NCI-H187 (cell line): ENCODE measurements around the gene GFM1.

Experiments
- DNase-seq, 2 experiments: peaks; one replicate each; lab custom pipeline; 2025; lab: John Stamatoyannopoulos, UW

The GFM1 gene

DNA sequence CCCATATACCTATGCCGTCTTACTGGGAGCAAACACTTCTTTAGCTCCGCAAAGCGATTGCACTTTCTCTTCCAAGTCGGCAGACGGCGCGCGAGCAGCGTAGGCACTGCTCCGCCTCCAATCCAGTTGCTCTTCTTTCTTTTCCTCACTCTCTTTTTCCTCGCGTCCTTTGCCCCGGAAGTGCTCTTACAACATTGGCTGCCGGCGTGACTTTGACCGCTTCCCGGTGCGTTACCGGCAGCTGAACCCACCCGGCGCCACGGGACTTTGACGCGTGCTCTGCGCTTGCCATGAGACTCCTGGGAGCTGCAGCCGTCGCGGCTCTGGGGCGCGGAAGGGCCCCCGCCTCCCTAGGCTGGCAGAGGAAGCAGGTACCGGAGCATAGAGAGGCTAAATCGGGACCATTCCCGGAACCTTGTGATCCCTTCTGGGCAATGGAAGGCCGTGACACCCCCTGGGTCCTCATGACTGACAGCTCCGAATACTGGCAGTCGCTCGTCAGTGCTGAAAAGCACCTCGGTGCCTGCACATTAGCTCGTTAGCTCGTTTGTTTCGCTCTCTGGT is at the start of gene GFM1:
Gene GFM1, plus strand, starts transcription at position 183 of the 564 bp plus-strand sequence. Its CDS starts 108 bp downstream, at position 291.
- peak; percentile 82 to 85 for DNase-seq

DNA sequence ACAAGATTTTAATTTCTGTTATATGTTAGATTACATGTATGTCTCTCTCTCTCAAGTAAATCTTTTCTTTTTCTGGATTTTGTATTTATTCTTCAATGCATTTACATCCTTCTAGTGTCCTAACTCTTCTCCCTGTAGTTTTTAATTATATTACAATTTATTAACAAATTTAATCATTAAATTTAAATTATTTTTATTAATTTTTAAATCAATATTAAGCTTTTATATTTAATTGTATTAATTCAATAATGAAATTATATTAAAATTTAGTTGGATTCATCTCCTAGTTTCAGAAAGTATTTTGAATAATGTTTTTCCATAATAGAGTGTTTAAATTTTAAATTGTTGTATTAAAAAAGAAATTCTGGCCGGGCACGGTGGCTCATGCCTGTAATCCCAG is 43.5 kb upstream of the GFM1 start:
- no peak for DNase-seq

DNA sequence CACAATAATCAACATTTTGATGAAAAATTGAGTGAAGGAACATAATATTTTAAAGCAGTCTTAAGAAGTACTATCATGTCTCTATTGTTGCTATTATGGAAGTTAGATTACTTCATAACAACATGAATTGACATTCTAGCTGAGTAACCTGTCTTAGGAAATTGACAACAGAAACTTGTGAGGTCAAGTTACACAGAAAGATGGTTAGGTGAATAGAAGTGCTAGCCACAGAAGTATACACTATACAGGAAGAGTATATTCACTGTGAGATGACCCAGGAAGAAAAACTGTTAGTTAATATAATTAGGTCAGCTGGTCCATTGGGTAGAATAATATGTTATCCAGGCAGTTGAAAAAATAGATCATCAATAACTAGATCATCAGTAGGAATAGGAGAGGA is 42.1 kb upstream of the GFM1 start:
- no peak for DNase-seq

DNA sequence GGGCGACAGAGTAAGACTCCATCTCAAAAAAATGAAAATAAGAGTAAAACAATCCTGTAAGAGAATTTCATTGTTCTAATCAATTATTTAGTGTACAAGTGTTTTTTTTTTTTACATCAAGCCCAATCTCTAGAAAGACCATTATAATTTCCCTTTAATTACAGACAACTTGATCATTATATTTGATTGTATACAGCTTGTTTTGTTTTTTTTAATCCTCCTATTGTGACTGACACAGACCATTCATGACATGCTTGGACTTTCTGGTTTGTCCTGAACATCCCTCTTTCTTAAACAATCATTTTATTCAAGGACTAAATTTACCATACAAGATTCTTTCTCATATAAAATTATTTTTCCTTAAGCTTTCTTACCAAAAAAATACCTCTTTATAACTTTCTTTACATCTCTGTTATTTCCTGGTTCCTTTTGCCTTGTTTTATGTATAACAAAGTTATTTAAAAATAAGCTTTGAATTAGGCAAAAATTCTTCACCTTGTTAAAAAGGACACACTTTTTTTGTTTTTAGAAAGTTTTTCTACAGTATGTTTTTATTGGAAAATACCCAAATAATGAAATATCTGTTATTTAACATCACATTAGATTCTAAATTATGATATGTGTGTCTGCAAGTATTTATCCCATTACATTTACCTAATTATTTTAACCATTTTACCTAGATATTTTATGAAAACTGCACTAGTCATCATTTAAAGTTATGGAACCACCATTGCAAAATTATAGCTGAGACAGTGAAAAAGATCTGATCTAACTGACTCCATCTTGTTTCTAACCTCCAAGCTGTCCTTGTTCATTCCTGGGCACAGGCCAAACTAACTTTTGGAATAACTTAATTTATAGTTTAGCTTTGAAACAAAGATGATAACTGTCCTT is 26.1 kb upstream of the GFM1 start:
- no peak for DNase-seq

DNA sequence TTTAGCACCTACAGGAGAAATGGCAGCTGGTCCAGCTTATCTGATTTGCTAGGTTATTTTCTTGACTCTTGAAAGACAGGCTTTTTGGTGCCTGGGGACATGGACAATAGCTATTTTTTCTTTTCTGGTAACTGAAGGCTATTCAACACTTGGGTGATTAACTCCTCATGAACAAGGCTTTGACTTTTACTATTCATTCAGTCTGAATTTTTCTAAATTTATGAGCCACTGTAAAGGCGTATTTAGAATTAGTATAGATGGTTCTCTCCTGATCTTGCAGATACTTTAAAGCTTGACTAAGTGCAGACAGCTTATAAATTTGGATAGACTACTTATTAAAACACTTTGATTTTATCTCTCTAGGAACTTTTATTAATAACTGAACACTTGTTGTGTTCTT is 18.4 kb upstream of the GFM1 start:
- DNase-seq = no peak

DNA sequence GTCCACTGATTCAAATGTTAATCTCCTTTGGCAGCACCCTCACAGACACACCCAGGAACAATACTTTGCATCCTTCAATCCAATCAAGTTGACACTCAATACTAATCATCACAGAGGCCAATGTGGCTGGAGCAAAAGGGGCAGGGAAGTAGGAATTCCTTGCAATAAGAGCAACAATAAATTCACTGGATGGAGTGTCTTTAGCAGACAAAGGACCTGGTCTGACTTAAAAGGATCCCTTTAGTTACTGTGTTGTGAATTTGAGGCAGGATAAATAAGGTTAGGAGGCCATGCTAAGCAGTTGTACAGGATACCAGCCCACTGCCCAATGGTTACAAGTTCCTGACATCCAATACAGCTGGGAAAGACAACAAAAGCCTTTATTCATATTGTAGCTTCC is 12.3 kb upstream of the GFM1 start:
- DNase-seq = no peak

DNA sequence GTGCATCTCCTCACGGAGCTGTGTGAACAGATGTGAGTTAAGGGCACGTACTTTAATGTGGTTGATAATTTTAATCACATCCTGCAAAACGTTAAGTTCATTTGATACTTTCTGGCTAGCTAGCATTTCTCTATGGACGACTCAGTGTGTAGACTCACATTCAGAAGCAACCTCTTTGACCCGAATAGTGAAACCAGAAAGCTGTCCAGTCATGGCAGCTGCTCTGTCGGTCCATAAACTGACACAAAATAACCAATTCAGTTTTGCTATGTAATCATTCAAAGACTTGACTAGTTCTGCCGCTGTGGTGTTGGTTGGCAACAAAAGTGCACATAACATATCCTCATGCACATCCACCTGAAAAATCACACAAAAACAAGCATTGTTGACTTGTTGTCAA is 3.7 kb upstream of the GFM1 start:
- DNase-seq = no peak

DNA sequence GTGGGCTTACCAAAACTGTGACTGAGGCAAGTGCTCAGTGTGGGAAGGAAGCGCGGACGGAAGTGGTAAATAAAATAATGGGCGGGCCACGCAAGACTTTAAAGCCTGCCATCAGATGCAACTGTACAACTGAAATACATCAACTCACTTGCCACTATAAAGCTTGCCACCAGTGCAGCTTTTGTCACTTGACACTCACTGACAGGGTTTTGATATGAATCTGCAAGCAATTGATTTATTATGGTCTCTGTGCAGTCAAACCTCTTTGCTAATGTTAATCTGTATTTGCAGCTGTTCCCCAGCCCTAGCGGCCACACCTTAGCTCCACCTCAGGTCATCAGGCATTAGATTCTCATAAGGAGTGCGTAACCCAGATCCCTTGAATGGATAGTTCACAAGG is 2.3 kb upstream of the GFM1 start:
- no peak for DNase-seq

DNA sequence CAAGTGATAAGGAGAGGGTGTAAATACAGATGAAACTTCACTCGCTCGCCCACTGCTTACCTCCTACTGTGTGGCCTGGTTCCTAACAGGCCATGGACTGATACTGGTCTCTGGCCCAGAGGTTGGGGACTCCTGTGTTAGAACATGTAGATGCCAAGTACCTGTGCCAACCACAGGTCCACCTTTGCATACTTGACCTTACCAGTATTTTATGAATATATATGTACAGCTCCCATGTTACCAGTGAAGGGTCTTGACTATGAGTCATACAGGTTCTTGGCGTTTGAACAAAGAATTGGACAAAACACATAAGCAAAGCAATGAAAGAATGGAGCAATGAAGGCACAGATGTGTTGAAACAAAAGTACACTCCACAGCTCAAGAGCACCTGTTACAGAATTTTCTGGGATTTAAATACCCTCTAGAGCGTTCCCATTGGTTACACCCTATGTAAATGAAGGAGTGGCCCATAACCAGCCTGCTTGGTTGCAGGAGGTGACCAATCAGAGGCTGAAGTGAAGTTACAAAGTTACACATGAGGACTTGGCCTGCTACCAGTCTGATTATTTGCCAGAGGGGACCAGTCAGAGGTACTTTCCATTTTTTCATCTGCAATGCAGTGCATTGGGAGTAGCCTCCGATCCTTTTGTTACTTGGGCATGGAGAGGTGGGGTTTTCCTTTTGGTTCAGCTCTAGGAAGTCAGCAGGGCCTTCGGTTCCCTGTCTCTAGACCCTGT is 1.7 kb upstream of the GFM1 start:
- no peak for DNase-seq

DNA sequence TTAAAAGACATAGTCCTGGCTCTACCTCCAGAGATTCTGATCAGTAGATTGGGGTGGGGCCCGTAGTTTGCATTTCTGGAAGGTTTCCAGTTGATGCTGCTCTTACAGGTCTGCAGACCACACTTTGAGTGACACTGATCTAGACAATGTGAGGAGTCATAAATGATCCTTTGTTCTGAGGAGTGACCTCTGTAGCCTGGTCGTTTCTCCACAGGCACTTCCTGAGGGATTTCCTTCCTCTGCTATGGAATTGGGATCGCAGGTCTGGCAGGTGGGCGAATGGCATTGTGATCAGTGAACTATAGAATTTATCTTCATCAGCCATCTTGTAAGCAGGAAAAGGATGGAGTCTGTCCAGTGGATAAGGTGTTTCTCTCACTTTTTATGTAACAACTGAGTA is 5.5 kb downstream of the GFM1 start:
- no peak for DNase-seq

DNA sequence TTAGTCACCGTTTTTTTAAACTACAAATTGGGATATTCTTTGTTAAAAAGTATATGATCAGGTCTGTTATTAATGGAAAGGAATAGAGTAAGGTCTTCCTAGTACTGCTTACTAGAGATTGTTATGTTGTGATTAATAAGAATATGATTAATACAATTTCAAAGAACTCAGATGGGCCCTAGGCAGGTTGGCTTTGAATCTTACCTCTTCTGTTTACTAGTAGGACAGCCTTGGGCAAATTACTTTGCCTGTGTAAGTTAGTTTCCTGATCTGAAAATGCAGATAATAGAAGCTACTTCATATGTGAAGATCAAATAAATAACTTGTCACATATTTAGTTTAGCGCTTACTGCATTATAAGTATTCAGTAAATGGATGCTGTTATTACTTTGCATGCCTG is 6.9 kb downstream of the GFM1 start:
- no peak for DNase-seq

DNA sequence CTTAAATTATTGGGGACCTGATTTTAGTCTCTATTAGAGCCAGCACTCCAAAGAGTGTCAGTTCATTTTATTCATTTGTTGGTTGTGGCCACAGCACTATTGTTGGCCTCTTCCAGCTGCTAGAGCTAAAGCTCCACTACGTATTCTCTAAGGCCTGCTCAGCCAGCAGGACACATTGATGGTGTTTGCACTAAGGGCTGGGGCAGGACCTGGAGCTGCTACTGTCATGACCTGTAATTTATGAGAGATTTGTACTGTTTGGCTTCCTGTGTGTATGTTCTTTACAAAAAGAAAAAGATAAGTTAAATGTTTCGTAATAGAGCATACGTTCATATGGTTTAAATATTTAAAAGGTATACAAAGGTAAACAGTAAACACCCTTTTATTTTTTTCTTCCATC is 8.1 kb downstream of the GFM1 start:
- no peak for DNase-seq

DNA sequence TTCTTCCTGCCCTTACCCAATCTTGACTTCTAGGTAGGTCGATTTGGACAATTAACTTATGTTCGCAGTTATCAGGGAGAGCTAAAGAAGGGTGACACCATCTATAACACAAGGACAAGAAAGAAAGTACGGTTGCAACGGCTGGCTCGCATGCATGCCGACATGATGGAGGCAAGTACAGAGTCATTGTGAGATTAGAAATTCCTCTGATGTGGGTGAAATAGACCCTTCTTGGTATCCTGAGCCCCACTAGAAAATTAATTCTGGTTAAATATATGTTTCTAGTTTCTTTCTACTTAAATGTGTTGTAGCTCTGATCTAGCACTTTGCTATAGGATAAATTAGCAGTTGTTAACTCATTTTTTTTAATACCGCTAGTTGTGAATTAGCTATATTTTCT is 14.6 kb downstream of the GFM1 start:
- no peak for DNase-seq

DNA sequence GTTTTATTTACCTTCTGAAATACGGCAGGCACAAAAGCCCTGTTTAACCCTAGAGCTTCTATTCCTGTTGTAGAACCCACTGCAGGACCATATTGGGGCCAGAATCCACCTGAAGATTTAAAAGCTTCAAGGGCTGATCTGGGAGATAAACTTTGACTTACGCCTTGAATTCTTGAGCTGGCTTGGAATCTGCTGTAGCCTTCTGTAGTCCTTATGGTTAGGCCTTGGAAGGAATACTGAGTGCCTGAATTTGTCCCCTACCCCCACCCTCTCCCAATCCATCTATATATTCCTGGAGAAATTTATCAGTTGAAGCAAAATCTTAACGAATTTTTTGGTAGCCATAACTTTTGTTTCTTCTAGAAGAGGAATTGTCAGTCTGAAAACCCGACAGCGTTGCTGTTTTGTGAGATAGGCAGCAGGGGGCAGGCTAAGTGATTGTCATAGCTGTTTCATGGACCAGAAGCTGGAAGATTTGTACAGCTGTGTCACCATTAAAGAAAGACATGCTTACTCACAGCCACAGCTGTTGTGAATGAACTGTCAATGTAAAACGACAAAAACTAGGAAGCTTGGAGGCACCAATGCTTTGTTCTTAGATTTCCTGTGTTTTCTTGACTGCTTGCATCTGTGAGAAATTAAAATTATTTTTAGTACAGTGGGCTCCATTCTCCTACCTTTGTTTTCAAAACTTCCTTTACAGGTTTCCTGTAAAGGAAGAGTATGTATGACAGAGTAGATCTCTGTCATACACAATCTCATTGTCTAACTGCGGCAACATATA is 15.3 kb downstream of the GFM1 start:
- DNase-seq = no peak

DNA sequence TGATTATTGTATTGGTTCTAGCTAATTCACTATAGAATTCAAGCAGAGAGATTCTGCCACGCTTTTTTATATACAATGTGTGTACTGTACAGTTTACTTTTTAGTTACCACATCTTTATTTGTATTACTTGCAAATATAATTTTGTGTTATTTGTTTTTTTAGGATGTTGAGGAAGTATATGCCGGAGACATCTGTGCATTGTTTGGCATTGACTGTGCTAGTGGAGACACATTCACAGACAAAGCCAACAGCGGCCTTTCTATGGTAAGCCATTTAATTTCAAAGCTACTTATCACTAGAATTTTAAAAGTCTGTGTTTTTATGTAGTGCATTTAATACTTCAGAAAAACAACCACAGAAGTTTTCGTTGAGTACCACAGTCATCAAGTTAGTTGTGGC is 16.4 kb downstream of the GFM1 start:
- no peak for DNase-seq

DNA sequence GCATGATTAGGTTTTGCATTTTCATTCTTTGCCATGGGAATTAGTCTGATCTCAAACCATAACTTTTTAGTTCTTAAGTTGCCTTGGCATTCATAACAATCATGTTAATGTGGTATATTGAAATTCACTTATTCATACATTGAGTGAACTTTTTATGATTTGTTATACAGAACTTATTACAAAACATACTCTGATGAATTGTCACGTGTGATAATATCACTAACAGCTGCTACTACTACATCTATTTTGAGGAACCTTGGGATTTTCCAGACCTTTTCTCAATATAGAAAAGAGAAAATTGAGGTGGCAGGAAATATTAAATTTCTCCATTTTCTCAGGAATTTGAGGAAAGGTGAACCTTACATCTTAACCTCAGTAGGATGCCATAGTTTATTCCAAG is 18.9 kb downstream of the GFM1 start:
- DNase-seq = no peak

DNA sequence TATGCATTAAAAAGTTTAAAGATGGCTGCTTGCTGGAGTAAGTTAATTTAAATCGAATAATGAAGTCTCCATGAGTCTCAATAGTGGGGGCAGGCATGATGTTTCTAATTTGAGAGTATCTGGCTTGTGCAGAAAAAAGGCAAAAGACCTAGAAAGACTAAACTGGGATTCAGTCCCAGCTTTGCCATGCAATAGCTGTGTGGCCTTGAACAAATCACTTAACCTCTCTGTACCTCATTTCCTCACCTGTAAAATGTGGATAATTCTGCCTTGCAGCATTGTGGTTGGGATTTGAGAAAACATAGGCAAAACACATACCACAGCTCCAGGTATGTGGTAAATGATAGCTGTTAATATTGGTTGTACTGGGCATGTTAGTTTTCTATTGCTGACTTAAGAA is 19.5 kb downstream of the GFM1 start:
- no peak for DNase-seq

DNA sequence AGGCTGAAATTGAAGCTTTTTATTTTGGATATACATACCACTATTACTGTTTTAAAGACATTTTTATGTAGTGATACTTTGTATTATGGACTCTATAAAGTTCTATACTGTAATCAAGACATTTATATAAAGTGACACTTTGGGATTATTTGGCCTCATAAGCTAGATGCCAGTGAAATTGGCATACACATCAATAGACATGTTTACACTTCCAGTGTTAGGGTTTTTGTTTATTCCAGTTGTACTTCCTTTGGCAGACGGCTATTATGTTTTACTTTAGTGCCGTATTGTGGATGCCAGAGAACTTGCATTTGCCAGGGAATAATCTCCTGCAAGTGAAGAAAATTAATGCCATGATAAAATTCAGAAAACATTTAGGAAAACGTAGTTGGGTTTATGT is 22.1 kb downstream of the GFM1 start:
- no peak for DNase-seq

DNA sequence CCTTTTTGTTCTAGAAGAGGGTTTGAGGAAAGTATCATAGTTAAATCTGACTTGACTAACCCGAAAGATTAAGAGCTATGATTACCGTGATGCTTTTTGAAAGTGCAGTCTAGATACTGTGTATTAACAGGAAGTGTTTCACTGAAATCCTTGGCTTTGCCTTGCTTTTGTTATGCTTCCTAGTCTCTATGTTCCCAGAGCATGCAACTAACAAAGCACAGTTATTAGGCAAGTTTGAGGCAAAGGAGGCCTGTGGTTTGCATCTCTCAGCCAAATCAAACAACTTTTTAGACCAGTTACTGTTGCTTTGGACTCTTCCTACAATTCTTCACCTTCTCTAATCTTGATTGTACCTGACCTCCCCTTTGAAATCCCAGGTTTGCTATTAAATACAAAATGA is 24.2 kb downstream of the GFM1 start:
- DNase-seq = no peak

DNA sequence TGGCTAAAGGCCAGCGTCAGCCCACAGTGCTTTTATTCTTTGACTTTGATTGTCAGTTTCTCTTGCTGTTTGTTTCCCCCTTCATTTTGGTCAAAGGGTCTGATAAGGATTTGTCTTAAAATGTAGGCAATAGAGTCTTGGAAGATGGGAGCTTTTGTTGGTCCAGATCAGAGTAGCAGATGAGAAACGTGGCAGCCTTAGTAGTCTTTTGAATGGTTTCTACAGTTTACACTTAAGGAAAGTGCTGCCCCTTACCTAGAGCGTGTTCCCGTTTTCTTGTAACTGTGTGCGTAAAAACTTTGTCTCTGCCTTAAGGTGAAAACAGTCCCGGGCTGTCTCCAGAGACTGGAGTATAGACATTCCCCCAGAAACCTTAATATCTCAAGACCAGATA is 27.5 kb downstream of the GFM1 start:
- DNase-seq = no peak

DNA sequence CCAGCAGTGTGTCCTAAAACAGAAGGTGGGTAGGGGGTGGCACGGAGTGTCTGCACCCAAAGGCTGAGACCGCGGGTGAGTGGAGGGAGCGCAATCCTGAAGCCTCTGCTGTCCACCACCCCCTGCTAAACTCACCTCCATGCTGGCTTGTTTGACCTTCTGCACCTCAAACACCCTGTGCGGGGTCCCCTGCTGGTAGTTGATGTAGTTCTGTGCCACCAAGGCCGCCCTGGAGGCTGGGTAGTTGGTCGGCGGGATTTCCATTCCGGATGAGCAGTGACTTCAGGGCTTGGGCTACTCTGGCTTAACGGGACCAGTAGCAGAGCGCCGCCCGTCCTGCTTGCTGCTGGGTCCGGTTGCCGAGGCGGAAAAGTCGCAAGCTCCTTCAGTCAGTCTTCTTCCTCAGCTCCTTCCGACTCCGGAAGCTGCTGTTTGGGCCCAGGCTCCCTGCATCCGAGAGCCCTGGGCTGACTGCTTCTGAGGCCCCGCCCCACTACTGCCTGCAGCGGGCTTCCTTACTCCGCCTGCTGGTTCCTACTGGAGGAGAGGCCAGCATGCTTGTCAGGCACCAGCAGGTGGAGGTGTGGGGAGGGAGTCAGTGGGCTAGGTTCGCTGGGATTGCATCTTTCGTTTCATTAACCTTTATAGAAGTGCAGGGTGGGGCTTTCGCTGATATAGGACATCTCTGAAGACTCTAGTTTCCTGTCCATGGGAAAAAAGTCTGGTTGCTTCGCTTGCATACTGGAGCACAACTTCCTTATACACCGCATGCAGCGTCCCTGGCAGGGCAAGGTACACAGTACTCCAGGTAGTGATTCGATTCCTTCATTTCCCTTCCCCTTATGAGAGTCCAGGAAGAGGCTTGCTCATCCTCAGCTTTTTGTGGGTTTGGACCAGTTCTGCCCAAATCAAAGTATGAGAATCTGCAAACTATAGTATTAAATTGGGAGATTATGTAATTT is 28.2 kb downstream of the GFM1 start, which contains the start of gene LXN:
Gene LXN, minus strand, starts transcription at position 434 of the 962 bp plus-strand sequence. Its CDS starts 170 bp downstream, at position 264.
- DNase-seq = no peak
